Pulmonary artery endothelial cell (primary cell): ENCODE results near the gene C6orf141. TPM values are rescaled to one million over a fixed set of nuclear protein-coding genes. Genes with fewer than 3 reads are reported as not detected.
"Not testable (repeated sequence)": the region's sequence is repeated elsewhere in the genome, so short reads cannot be mapped to it uniquely, and the experiment has no call there.

Experiments used
- DNase-seq: peaks from one replicate; pipeline ENCODE4 v3.0.0-alpha.2; 2011; ENCODE audit warnings: low read depth, low spot score
- total RNA-seq: library from RNA; depleted of rRNA; stranded (reverse); fragments of >200 nt; gene quantifications from 2 replicates; pipeline ENCODE4 v1.2.3, GENCODE V29; 2014

Gene C6orf141
- total RNA-seq, 1 donor from 2014 or later: 2.8 TPM

DNA sequence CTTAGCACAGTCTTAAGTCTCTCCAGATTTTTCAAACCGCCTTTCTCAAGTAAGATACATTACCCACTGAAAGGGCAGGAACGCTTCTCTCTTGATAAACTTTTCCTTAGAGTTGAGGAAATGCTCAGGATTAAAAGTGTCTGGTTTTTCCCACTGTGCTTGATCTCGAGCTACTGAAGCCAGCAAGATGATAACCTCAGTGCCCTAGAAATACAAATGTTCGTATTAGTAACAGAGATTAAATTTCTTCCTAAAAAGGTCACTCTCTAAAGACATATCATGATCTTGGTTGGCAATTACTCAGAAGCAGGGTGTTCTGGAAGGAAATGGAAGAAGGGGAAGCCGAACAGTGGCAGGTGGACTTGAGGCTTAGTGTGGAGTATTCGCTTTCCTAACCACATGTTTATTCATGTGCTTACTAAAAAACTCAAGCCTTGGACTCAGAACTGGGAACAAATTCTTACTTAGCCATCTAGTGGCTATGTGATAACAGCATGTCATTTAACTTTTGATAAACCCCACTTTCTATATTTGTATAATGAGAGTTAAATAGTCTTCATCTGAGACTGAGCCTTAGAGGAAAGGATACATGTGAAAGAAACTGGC, 20.1 kb downstream of the C6orf141 start:
- peak; percentile 47 for DNase-seq

- DNase-seq: no peak
Observed at GRCh38 chr6:49576618-49577017, 26.1 kb downstream of the C6orf141 start.

DNA sequence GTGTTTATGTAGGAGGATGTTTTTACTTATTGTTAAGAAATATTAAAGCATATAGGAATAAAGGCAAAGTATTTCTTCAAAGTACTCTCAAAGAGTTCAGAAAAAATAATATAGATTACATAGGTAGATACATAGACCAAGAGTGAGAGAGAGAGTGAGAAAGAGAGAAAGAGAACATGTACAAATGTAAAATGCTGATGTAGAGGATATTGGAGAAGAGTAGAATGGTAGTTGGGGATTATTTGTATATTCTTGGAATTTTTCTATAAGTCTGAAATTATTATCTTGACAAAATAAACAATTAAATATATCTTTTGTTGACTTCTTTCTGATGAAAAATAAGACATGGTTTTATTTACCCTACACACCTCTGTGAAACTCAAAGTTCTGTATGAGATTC, 29.2 kb downstream of the C6orf141 start:
- DNase-seq: no peak

- no peak for DNase-seq
Observed at GRCh38 chr6:49582529-49582928, 32.1 kb downstream of the C6orf141 start.

DNA sequence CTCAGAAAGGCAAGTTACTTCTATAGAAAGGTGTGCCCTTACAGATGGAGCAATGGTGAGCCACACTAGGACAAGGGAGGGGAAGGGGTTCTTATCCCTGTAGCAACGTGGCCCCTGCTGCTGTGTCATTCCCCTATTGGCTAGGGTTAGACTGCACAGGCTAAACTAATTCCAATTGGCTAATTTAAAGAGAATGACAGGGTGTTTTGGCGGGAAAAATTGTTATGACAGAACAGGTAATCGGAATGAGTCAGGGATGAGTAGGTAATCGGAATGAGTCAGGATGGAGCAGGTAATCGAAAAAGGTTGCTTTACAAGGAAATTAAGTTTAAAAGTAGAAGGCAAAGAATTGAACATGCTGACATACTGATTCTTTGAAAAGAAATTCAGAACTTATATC, 36.8 kb downstream of the C6orf141 start:
- not testable (repeated sequence) for DNase-seq

Other genes with a start within 250 kb of the C6orf141 start
- 14.3 and 16.4 TPM in 2 replicates for gene MMUT, start 87.4 kb upstream of the C6orf141 start, total RNA-seq
- 6.3 and 8.2 TPM in 2 replicates for gene CENPQ, start 87.3 kb upstream of the C6orf141 start, total RNA-seq
- gene GLYATL3, start 50.7 kb upstream of the C6orf141 start, total RNA-seq: not detected in 2 replicates
- gene RHAG, start 86.2 kb downstream of the C6orf141 start, total RNA-seq: not detected in 2 replicates
- gene CRISP2, start 162.9 kb downstream of the C6orf141 start, total RNA-seq: not detected in 2 replicates
- gene CRISP3, start 193.7 kb downstream of the C6orf141 start, total RNA-seq: not detected in 2 replicates
- gene PGK2, start 236.6 kb downstream of the C6orf141 start, total RNA-seq: not detected in 2 replicates